Cardiac septum (tissue), 1 donor: Measurements from ENCODE around the gene SIM1. TPM values are rescaled to one million over a fixed set of nuclear protein-coding genes. Genes with fewer than 3 reads are reported as not detected.

Experiments used
- DNase-seq: peaks from one replicate; pipeline ENCODE4 v3.0.0-alpha.2; 2020; ENCODE audit warnings: low spot score
- intact Hi-C: fragments of 100-400 bp; cut with DNase I; formaldehyde crosslinking; loops from one replicate; pipeline ENCODE4 v1.14.0; 2022
- total RNA-seq: library from RNA; stranded (reverse); fragmentation: NEBNext Ultra II Directional; extraction: Animal tissue kit (Norgen Biotek cat#: 25700); gene quantifications from one replicate; pipeline ENCODE4 v1.2.1, GENCODE V29; 2021
- donor health status: DM: no; HTN: no; CAD: no.

Gene SIM1
- total RNA-seq, 1 donor from 2014 or later, result 0.16 TPM

DNA sequence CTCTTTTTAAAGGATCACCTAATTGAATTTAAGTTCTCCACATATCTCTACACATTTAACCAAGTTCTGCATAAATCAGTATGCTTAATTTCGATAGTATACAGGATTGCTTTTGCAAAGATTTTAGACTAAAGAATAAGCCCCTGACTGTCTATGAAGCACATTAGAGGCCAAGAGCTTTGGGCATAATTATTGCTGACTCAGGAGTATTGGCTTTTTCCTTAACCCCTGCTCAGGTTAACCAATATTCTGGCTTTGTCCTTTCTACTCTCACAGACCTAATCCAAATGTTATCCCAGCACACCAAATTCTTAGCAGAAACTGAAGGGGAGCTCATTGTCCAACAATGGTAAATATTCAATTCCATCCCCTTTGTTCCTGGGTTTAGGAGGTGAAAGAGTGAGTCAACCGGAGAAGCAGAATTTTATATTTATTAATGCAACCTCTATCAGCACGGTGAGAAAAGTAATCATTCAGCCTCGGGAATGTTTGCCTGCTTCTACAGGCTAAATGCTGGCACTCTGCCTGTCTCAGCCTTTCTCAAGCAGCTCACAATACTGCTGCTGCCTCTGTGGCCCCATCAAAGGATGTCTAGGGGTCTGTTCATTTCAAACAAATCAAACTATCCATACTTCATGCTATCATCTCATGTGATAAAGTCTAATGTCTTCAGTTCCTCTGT is 125.0 kb downstream of the SIM1 start:
- DNase-seq, result no peak
- intact Hi-C loops, result no loop called here

DNA sequence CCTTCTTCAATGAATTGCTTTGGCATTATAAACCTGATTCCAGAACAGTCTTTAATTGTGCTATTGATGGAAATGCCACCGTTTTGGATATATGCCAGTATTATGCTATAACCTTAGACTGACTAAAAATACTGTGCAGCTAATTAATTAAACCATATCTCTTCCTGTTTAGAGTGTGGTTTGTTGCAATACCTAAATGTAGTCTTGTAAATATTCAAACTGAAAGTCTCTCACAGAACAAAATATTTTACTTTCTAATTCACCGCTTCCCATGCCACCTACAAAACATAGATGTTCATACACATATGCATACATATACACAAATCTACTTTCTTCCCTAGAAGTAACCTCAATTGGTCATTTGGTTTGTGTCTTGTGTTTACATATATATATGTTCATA is 126.6 kb downstream of the SIM1 start:
- DNase-seq, result no peak
- intact Hi-C loops, result no loop called here

DNA sequence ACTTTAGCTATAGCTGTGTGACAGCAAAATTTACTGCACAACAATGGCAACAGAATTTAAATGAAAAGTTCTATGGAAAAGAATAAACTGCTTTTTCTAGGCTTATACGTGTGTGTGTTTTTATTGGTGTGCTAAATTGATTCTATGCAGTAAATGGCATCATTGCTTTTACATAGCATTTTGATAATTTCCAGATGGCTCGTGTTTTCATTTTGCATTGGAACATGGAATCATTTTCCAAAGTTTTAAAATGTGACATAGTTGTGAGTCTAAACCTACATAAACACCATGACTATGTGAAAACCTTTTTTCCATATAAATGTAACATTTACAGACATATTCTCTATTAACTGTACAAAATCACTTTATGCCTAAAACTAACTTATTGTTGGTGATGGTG is 127.8 kb downstream of the SIM1 start:
- no peak for DNase-seq
- intact Hi-C loops, result no loop called here

DNA sequence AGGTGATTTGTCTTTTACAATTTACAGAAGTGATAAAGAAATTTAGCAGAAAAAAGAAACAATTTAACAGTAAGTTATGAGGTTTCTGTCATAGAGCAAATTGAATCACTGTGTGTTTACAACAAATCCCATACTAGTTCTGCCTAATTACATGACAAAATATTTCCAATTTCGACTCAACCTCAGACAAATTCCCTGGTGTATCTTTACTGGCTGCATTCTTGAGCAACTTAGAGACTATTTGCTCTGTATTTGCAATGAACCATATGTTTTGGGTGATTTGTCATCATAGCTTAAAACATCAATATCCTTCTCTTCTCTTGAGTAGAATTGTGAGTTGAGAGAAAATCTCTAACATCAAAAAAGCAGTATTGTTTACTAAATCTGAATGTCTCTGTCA is 128.7 kb downstream of the SIM1 start:
- intact Hi-C loops, result no loop called here
- no peak for DNase-seq
